Immature natural killer cell (primary cell): ENCODE results near the gene RBMY1J. TPM values are rescaled to one million over a fixed set of nuclear protein-coding genes. Genes with fewer than 3 reads are reported as not detected.
"Not testable (repeated sequence)": the region's sequence is repeated elsewhere in the genome, so short reads cannot be mapped to it uniquely, and the experiment has no call there.

Experiments used
- DNase-seq, 3 donors: peaks; one replicate each; pipeline ENCODE4 v3.0.0; 2022; ENCODE audit warnings: mixed read lengths in 1 of 3
- H3K27ac Mint-ChIP-seq, 6 donors: one replicate each; pipeline ENCODE4 v1.8.0; 2020; ENCODE audit warnings: mixed read lengths in 6 of 6, mild to moderate bottlenecking in 5 of 6, inconsistent platforms in 4 of 6, moderate library complexity in 3 of 6
- H3K27me3 Mint-ChIP-seq, 3 donors: one replicate each; pipeline ENCODE4 v1.8.0; 2020 to 2021; ENCODE audit warnings: low read depth in 3 of 3, mild to moderate bottlenecking in 3 of 3, mixed read lengths in 3 of 3, moderate library complexity in 3 of 3, inconsistent platforms in 1 of 3
- H3K36me3 Mint-ChIP-seq, 3 donors: one replicate each; pipeline ENCODE4 v1.8.0; 2020; ENCODE audit warnings: mixed read lengths in 3 of 3, inconsistent platforms in 2 of 3, mild to moderate bottlenecking in 2 of 3
- H3K4me1 Mint-ChIP-seq, 2 donors: one replicate each; pipeline ENCODE4 v1.8.0; 2020; ENCODE audit warnings: inconsistent platforms in 2 of 2, mild to moderate bottlenecking in 2 of 2, mixed read lengths in 2 of 2, moderate library complexity in 1 of 2
- H3K4me3 Mint-ChIP-seq, 5 donors: one replicate each; pipeline ENCODE4 v1.8.0; 2020; ENCODE audit warnings: mild to moderate bottlenecking in 5 of 5, mixed read lengths in 5 of 5, inconsistent platforms in 3 of 5, moderate library complexity in 3 of 5
- H3K9me3 Mint-ChIP-seq, 6 donors: one replicate each; pipeline ENCODE4 v1.8.0; 2020; ENCODE audit warnings: mild to moderate bottlenecking in 6 of 6, mixed read lengths in 6 of 6, inconsistent platforms in 4 of 6, moderate library complexity in 3 of 6
- polyA plus RNA-seq, 3 donors: library from polyadenylated mRNA; unstranded; fragments of 300-500 nt; fragmentation: Illumina TruSeq; gene quantifications; one replicate each; pipeline ENCODE4 v1.2.3, GENCODE V29; 2021

Gene RBMY1J
- not detected for polyA plus RNA-seq

GRCh38 chrY:22403110-22403509, at the start of gene RBMY1J:
Gene RBMY1J, plus strand, starts transcription at chrY:22403410. Its CDS starts 2,038 bp downstream, at chrY:22405448.
- H3K4me1 Mint-ChIP-seq, H3K36me3 Mint-ChIP-seq, H3K4me3 Mint-ChIP-seq, H3K9me3 Mint-ChIP-seq, DNase-seq, H3K27ac Mint-ChIP-seq, H3K27me3 Mint-ChIP-seq: not testable (repeated sequence)

DNA sequence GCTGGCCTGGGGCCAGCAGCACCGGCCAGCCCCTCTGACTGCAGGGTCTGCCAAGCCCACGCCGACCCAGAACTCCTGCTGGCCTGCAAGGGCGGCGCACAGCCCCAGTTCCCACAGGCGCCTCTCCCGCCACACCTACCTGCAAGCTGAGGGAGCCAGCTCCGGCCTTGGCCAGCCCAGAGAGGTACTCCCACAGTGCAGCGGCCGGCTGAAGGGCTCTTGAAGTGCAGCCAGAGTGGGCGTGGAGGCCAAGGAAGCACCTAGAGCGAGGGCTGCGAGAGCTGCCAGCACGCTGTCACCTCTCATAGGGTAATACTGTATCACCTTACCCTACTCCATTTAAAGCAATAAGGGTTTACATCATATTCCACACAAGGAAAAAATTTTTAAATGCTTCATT, 35.8 kb upstream of the RBMY1J start:
- no peaks in the 10 kb centered on the region for H3K4me1 Mint-ChIP-seq
- H3K27ac Mint-ChIP-seq, result no peak overlapping the region
- no peaks in the 10 kb centered on the region for H3K36me3 Mint-ChIP-seq
- DNase-seq, result no peak
- H3K4me3 Mint-ChIP-seq, result no peak overlapping the region
- no peaks in the 10 kb centered on the region for H3K9me3 Mint-ChIP-seq
- H3K27me3 Mint-ChIP-seq, result no peaks in the 10 kb centered on the region

DNA sequence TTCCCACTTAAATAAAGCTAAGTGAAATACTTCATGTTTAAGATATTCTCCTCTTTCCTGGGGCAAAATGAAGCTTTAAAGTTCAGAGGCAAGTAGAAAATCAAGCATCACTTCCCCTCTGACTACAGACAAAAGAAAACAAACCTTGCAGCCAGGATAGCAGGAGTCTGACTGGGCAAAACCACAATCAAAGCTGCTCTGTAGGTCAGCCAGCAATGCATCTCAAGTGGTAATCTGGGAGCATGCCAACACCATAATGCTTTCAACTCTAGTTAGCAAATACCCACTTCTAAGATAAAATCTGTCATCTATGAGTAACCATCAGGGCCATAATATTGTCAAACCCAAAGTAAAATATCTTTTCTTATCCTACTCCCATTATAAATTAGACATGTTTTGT, 32.6 kb upstream of the RBMY1J start:
- Mint-ChIP-seq H3K4me3 (no peak overlapping the region), H3K36me3 (no peaks in the 10 kb centered on the region), H3K9me3 (peaks cover 0 to 6% (median 0%) of the 10 kb centered on the region in 6 donors), H3K27me3 (no peaks in the 10 kb centered on the region), H3K27ac (no peak overlapping the region), H3K4me1 (no peaks in the 10 kb centered on the region)
- DNase-seq, result no peak

DNA sequence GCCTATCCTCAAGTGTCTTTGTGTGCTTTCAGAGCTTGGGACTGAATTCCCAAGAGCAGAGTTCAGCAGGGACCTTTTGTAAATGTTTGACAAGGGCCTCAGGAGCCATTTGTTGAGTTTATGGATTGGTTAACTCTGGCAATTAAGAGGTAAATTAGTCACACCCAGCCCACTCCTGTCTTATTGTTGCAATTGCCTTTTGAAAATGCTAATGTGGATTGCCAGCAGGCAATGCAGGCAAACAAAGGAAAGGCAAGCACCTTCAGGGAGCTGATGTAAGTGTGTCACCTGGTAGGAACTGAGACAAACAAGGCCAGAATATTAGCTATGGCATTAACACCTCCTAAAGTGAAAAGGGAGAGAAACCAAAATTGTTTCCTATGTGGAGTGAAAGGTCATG, 29.7 kb upstream of the RBMY1J start:
- no peaks in the 10 kb centered on the region for H3K27me3 Mint-ChIP-seq
- no peak overlapping the region for H3K27ac Mint-ChIP-seq
- no peaks in the 10 kb centered on the region for H3K36me3 Mint-ChIP-seq
- no peak for DNase-seq
- no peak overlapping the region for H3K4me3 Mint-ChIP-seq
- no peaks in the 10 kb centered on the region for H3K4me1 Mint-ChIP-seq
- peaks cover 0 to 9% (median 0%) of the 10 kb centered on the region in 6 donors for H3K9me3 Mint-ChIP-seq

GRCh38 chrY:22444718-22445396, 41.6 kb downstream of the RBMY1J start:
- H3K9me3 Mint-ChIP-seq, DNase-seq, H3K36me3 Mint-ChIP-seq, H3K4me3 Mint-ChIP-seq, H3K27ac Mint-ChIP-seq, H3K27me3 Mint-ChIP-seq, H3K4me1 Mint-ChIP-seq: not testable (repeated sequence)

- not testable (repeated sequence) for H3K9me3 Mint-ChIP-seq, DNase-seq, H3K27me3 Mint-ChIP-seq, H3K4me1 Mint-ChIP-seq, H3K36me3 Mint-ChIP-seq, H3K4me3 Mint-ChIP-seq, H3K27ac Mint-ChIP-seq
Observed at GRCh38 chrY:22455522-22455921, 52.3 kb downstream of the RBMY1J start.

DNA sequence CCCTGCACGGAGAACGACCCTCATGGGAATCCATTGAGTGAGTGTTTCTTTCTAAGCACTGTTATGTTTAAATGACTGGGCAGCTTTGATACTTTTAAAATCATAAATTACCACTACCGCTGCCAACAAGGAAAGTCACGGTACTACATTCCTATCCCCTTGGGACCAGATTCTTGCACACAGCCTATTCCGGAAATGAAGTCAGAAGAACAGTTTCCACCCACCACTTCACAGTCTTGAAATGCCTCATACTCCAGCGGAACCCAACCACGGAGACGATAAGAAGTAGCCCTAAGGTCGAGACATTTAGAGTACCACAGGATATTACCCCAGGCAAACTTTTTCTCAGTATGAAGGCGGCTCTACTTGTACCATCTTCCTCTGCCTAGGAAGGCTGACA, 58.8 kb downstream of the RBMY1J start:
- H3K4me1 Mint-ChIP-seq, DNase-seq, H3K36me3 Mint-ChIP-seq, H3K4me3 Mint-ChIP-seq, H3K9me3 Mint-ChIP-seq, H3K27ac Mint-ChIP-seq, H3K27me3 Mint-ChIP-seq: not testable (repeated sequence)

Other genes starting within 250 kb of the RBMY1J start
- gene RBMY1F, start 220.5 kb upstream of the RBMY1J start, polyA plus RNA-seq, result not detected